Measurements from ENCODE around the gene TMEM145.

DNA sequence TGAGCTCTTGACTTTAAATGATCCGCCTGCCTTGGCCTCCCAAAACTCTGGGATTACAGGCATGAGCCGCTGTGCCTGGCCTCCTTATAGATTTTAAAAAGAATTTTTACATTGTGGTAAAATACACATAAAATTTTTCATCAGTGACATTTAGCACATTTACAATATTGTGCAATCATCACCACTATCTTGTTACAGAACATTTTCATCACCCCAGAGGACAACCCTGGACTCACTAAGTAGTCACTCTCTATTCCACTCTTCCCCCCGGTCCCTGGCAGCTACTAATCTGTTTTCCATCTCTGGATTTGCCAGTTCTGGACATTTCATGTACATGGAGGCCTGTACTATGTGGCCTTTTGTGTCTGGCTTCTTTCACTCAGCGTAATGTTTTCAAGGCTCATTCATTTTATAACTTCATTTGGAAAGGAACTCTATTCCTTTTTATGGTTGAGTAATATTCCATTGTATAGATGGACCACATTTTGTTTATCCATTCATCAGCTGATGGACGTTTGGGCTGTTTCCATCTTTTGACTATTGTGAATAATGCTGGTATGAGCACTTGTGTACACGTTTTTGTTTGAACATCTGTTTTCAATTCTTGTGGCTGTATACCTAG is 32.2 kb downstream of the TMEM145 start:
- no peak for TF ChIP-seq POLR2A (IDR thresholded peaks at IDR 0.05)
- TF ChIP-seq, protein P1, sequence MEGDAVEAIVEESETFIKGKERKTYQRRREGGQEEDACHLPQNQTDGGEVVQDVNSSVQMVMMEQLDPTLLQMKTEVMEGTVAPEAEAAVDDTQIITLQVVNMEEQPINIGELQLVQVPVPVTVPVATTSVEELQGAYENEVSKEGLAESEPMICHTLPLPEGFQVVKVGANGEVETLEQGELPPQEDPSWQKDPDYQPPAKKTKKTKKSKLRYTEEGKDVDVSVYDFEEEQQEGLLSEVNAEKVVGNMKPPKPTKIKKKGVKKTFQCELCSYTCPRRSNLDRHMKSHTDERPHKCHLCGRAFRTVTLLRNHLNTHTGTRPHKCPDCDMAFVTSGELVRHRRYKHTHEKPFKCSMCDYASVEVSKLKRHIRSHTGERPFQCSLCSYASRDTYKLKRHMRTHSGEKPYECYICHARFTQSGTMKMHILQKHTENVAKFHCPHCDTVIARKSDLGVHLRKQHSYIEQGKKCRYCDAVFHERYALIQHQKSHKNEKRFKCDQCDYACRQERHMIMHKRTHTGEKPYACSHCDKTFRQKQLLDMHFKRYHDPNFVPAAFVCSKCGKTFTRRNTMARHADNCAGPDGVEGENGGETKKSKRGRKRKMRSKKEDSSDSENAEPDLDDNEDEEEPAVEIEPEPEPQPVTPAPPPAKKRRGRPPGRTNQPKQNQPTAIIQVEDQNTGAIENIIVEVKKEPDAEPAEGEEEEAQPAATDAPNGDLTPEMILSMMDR (IDR thresholded peaks at IDR 0.05), result no peak
